Measurements from ENCODE around the gene MGAT2.

GRCh38 chr14:49640540-49641417 is 20.2 kb downstream of the MGAT2 start:
- TF ChIP-seq EZH2 (IDR thresholded peaks at IDR 0.05; ENCODE audit: borderline replicate concordance, low read length): no peak
- TF ChIP-seq, protein P1, sequence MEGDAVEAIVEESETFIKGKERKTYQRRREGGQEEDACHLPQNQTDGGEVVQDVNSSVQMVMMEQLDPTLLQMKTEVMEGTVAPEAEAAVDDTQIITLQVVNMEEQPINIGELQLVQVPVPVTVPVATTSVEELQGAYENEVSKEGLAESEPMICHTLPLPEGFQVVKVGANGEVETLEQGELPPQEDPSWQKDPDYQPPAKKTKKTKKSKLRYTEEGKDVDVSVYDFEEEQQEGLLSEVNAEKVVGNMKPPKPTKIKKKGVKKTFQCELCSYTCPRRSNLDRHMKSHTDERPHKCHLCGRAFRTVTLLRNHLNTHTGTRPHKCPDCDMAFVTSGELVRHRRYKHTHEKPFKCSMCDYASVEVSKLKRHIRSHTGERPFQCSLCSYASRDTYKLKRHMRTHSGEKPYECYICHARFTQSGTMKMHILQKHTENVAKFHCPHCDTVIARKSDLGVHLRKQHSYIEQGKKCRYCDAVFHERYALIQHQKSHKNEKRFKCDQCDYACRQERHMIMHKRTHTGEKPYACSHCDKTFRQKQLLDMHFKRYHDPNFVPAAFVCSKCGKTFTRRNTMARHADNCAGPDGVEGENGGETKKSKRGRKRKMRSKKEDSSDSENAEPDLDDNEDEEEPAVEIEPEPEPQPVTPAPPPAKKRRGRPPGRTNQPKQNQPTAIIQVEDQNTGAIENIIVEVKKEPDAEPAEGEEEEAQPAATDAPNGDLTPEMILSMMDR (conservative IDR thresholded peaks at IDR 0.05 in 1 of 2, IDR thresholded peaks at IDR 0.05 in 1 of 2; ENCODE audit: extremely low read depth in 1 of 2, insufficient read depth in 1 of 2, low read depth in 1 of 2, low read length in 2 of 2): no peak
